ENCODE measurements around the gene FBXO40. TPM values are rescaled to one million over a fixed set of nuclear protein-coding genes. Genes with fewer than 3 reads are reported as not detected.
A peak's percentile ranks its signal among the peaks of the same experiment; 100 is the strongest.

FBXO40 gene
- total and polyA plus RNA-seq, 9 of the 15 experiments (the other 6 are each of a cell fraction or from before 2014, with no cell fraction given), result 0.01 to 0.05 (median 0.04) TPM; not detected in 3

DNA sequence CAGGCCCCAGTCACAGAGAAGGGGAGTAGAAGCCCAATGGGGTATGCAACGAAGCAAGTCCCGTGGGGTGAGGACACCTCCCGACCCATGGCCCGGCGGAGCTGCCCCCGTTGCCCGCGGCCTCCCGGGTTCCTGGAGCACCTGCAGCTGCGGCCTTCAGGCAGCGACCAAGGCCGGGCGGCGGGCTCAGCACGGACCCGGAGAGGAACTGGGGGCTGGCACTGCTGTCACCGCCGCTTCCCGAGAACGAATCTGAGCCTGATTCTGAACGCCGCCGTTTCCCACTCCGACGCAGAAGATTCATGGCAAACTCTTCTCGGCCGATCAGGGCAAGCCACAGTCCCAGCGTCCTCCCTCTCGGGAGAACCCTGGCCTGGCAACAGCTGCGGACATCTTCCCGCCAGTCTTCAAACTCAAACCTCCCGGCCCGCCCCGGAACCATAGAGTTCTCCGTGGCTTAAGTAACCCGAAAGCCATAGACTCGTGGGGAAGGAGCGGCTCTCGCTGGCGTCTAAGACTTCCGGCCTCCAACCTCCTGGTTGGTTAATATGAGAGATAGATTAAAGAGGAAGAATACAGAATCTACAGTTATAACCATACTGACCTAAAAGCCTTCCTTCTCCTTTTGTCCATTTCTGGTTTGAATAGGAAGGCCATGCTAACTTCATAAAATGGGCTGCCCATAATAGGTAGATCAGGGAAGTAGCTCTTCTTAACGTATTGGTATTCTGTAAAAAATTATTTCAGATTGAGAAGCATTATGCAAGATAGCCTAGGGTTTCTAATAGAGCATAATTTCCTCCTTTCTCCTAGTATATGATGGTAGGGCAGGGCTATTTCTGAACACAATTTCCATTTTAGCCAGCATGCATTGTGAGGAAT lies 47.4 kb upstream of the FBXO40 start, which contains the start of gene POLQ (continued):
- TF ChIP-seq, protein P1, sequence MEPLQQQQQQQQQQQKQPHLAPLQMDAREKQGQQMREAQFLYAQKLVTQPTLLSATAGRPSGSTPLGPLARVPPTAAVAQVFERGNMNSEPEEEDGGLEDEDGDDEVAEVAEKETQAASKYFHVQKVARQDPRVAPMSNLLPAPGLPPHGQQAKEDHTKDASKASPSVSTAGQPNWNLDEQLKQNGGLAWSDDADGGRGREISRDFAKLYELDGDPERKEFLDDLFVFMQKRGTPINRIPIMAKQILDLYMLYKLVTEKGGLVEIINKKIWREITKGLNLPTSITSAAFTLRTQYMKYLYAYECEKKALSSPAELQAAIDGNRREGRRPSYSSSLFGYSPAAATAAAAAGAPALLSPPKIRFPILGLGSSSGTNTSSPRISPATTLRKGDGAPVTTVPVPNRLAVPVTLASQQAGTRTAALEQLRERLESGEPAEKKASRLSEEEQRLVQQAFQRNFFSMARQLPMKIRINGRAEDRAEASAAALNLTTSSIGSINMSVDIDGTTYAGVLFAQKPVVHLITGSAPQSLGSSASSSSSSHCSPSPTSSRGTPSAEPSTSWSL (CRISPR knock-in tag; IDR thresholded peaks at IDR 0.05; ENCODE audit: borderline replicate concordance), result no peak
- no peak for TF ChIP-seq BHLHE40 (IDR thresholded peaks at IDR 0.05; ENCODE audit: low read length)
- TF ChIP-seq SIN3A (IDR thresholded peaks at IDR 0.05; ENCODE audit: borderline replicate concordance in 2 of 2, control insufficient read depth in 1 of 2, low read depth in 2 of 2, low read length in 2 of 2), result peak; percentile 82; a peak in 2 of 4 replicates
- TF ChIP-seq, protein P2, sequence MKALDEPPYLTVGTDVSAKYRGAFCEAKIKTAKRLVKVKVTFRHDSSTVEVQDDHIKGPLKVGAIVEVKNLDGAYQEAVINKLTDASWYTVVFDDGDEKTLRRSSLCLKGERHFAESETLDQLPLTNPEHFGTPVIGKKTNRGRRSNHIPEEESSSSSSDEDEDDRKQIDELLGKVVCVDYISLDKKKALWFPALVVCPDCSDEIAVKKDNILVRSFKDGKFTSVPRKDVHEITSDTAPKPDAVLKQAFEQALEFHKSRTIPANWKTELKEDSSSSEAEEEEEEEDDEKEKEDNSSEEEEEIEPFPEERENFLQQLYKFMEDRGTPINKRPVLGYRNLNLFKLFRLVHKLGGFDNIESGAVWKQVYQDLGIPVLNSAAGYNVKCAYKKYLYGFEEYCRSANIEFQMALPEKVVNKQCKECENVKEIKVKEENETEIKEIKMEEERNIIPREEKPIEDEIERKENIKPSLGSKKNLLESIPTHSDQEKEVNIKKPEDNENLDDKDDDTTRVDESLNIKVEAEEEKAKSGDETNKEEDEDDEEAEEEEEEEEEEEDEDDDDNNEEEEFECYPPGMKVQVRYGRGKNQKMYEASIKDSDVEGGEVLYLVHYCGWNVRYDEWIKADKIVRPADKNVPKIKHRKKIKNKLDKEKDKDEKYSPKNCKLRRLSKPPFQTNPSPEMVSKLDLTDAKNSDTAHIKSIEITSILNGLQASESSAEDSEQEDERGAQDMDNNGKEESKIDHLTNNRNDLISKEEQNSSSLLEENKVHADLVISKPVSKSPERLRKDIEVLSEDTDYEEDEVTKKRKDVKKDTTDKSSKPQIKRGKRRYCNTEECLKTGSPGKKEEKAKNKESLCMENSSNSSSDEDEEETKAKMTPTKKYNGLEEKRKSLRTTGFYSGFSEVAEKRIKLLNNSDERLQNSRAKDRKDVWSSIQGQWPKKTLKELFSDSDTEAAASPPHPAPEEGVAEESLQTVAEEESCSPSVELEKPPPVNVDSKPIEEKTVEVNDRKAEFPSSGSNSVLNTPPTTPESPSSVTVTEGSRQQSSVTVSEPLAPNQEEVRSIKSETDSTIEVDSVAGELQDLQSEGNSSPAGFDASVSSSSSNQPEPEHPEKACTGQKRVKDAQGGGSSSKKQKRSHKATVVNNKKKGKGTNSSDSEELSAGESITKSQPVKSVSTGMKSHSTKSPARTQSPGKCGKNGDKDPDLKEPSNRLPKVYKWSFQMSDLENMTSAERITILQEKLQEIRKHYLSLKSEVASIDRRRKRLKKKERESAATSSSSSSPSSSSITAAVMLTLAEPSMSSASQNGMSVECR (CRISPR knock-in tag; IDR thresholded peaks at IDR 0.05), result peak; percentile 87
- no peak for TF ChIP-seq SMARCA5 (IDR thresholded peaks at IDR 0.05)
- TF ChIP-seq ZNF644 (tag; IDR thresholded peaks at IDR 0.05; ENCODE audit: low read depth), result no peak
- TF ChIP-seq, protein P3, sequence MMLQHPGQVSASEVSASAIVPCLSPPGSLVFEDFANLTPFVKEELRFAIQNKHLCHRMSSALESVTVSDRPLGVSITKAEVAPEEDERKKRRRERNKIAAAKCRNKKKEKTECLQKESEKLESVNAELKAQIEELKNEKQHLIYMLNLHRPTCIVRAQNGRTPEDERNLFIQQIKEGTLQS (IDR thresholded peaks at IDR 0.05), result no peak
- TF ChIP-seq, protein P3 (CRISPR knock-in tag; conservative IDR thresholded peaks at IDR 0.05), result no peak
- no peak for TF ChIP-seq ZNF12 (CRISPR knock-in tag; IDR thresholded peaks at IDR 0.05)
- TF ChIP-seq RB1 (IDR thresholded peaks at IDR 0.05; ENCODE audit: low read depth), result no peak
- no peak for TF ChIP-seq STAT5A (IDR thresholded peaks at IDR 0.05; ENCODE audit: borderline replicate concordance, low read length)
- TF ChIP-seq RAD21 (CRISPR knock-in tag; conservative IDR thresholded peaks at IDR 0.05 in 1 of 2, IDR thresholded peaks at IDR 0.05 in 1 of 2), result no peak
- TF ChIP-seq ZBTB8A (IDR thresholded peaks at IDR 0.05; ENCODE audit: partially characterized antibody), result no peak
- TF ChIP-seq, protein P4, sequence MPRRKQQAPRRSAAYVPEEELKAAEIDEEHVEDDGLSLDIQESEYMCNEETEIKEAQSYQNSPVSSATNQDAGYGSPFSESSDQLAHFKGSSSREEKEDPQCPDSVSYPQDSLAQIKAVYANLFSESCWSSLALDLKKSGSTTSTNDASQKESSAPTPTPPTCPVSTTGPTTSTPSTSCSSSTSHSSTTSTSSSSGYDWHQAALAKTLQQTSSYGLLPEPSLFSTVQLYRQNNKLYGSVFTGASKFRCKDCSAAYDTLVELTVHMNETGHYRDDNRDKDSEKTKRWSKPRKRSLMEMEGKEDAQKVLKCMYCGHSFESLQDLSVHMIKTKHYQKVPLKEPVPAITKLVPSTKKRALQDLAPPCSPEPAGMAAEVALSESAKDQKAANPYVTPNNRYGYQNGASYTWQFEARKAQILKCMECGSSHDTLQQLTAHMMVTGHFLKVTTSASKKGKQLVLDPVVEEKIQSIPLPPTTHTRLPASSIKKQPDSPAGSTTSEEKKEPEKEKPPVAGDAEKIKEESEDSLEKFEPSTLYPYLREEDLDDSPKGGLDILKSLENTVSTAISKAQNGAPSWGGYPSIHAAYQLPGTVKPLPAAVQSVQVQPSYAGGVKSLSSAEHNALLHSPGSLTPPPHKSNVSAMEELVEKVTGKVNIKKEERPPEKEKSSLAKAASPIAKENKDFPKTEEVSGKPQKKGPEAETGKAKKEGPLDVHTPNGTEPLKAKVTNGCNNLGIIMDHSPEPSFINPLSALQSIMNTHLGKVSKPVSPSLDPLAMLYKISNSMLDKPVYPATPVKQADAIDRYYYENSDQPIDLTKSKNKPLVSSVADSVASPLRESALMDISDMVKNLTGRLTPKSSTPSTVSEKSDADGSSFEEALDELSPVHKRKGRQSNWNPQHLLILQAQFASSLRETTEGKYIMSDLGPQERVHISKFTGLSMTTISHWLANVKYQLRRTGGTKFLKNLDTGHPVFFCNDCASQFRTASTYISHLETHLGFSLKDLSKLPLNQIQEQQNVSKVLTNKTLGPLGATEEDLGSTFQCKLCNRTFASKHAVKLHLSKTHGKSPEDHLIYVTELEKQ (CRISPR knock-in tag; IDR thresholded peaks at IDR 0.05), result no peak
- no peak for TF ChIP-seq ILF3 (IDR thresholded peaks at IDR 0.05; ENCODE audit: borderline replicate concordance)
